Neural cell (in vitro differentiated cells): ENCODE data around the gene RASGEF1B.

Experiments
- EZH2 ChIP-seq: fragments of 200-600, 300-800 bp; shearing (Covaris generic), sonication (generic); IDR thresholded peaks from 2 replicates; pipeline ENCODE4 v1.6.1; 2014; ENCODE audit warnings: antibody characterized with exemption, low read length, borderline replicate concordance, mild to moderate bottlenecking; ENCODE audit not compliant: insufficient read depth, poor library complexity, severe bottlenecking
- MXI1 ChIP-seq: fragments of 450-650 bp; conservative IDR thresholded peaks from 2 replicates; pipeline ENCODE4 v1.6.1; 2014; ENCODE audit warnings: antibody characterized with exemption, mild to moderate bottlenecking; ENCODE audit not compliant: poor library complexity, severe bottlenecking
- POLR2AphosphoS5 ChIP-seq: IDR thresholded peaks from 2 replicates; pipeline ENCODE4 v1.6.1; 2012
- RAD21 ChIP-seq: fragments of 450-650 bp; conservative IDR thresholded peaks from 2 replicates; pipeline ENCODE4 v1.6.1; 2014; ENCODE audit warnings: antibody characterized with exemption, mild to moderate bottlenecking, moderate library complexity
- TAF1 ChIP-seq: IDR thresholded peaks from 2 replicates; pipeline ENCODE4 v1.6.1; 2012; ENCODE audit warnings: low read depth
- TF ChIP-seq, protein P1 (sequence below): fragments of 450-650 bp; IDR thresholded peaks from 2 replicates; pipeline ENCODE4 v1.5.1; 2014; ENCODE audit warnings: antibody characterized with exemption, mild to moderate bottlenecking, moderate library complexity; ENCODE audit not compliant: poor library complexity, severe bottlenecking

GRCh38 chr4:81409836-81410235 lies 61.9 kb downstream of the RASGEF1B start:
- TF ChIP-seq TAF1 (no peak), EZH2 (no peak), POLR2AphosphoS5 (no peak), RAD21 (no peak), MXI1 (no peak)
- TF ChIP-seq, protein P1, sequence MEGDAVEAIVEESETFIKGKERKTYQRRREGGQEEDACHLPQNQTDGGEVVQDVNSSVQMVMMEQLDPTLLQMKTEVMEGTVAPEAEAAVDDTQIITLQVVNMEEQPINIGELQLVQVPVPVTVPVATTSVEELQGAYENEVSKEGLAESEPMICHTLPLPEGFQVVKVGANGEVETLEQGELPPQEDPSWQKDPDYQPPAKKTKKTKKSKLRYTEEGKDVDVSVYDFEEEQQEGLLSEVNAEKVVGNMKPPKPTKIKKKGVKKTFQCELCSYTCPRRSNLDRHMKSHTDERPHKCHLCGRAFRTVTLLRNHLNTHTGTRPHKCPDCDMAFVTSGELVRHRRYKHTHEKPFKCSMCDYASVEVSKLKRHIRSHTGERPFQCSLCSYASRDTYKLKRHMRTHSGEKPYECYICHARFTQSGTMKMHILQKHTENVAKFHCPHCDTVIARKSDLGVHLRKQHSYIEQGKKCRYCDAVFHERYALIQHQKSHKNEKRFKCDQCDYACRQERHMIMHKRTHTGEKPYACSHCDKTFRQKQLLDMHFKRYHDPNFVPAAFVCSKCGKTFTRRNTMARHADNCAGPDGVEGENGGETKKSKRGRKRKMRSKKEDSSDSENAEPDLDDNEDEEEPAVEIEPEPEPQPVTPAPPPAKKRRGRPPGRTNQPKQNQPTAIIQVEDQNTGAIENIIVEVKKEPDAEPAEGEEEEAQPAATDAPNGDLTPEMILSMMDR = no peak
